ENCODE data around the gene CHMP4B. TPM values are rescaled to one million over a fixed set of nuclear protein-coding genes. Genes with fewer than 3 reads are reported as not detected.

Gene CHMP4B
- total and polyA plus RNA-seq, 4 donors, result 2.7 to 37.2 (median 17.2) TPM

- no peaks in the 10 kb centered on the region for H3K4me1 ChIP-seq (ENCODE audit: control insufficient read depth in 4 of 4, insufficient read depth in 4 of 4, low read length in 3 of 4)
- H3K4me3 ChIP-seq (ENCODE audit: low read depth in 1 of 3, low read length in 3 of 3), result no peak overlapping the region
- no peaks in the 10 kb centered on the region for H3K9me3 ChIP-seq (ENCODE audit: control insufficient read depth in 4 of 4, low read length in 3 of 4)
- TF ChIP-seq RAD21 (IDR thresholded peaks at IDR 0.05) (no peak), RXRA (IDR thresholded peaks at IDR 0.05) (no peak), TAF1 (conservative IDR thresholded peaks at IDR 0.05) (no peak), FOXA2 (IDR thresholded peaks at IDR 0.05) (no peak), HNF4G (IDR thresholded peaks at IDR 0.05) (no peak), YY1 (IDR thresholded peaks at IDR 0.05) (no peak), SP1 (IDR thresholded peaks at IDR 0.05) (no peak), FOXA1 (IDR thresholded peaks at IDR 0.05) (no peak), GABPA (IDR thresholded peaks at IDR 0.05 in 1 of 2, conservative IDR thresholded peaks at IDR 0.05 in 1 of 2) (no peak), HNF4A (conservative IDR thresholded peaks at IDR 0.05) (no peak), EGR1 (IDR thresholded peaks at IDR 0.05; ENCODE audit: low read depth in 2 of 2) (no peak), ATF3 (IDR thresholded peaks at IDR 0.05) (no peak)
- TF ChIP-seq, protein P1, sequence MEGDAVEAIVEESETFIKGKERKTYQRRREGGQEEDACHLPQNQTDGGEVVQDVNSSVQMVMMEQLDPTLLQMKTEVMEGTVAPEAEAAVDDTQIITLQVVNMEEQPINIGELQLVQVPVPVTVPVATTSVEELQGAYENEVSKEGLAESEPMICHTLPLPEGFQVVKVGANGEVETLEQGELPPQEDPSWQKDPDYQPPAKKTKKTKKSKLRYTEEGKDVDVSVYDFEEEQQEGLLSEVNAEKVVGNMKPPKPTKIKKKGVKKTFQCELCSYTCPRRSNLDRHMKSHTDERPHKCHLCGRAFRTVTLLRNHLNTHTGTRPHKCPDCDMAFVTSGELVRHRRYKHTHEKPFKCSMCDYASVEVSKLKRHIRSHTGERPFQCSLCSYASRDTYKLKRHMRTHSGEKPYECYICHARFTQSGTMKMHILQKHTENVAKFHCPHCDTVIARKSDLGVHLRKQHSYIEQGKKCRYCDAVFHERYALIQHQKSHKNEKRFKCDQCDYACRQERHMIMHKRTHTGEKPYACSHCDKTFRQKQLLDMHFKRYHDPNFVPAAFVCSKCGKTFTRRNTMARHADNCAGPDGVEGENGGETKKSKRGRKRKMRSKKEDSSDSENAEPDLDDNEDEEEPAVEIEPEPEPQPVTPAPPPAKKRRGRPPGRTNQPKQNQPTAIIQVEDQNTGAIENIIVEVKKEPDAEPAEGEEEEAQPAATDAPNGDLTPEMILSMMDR (IDR thresholded peaks at IDR 0.05; ENCODE audit: low read depth, low read length, missing input control), result no peak
- TF ChIP-seq, protein P2, sequence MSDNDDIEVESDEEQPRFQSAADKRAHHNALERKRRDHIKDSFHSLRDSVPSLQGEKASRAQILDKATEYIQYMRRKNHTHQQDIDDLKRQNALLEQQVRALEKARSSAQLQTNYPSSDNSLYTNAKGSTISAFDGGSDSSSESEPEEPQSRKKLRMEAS (IDR thresholded peaks at IDR 0.05), result no peak
- TF ChIP-seq, protein P3, sequence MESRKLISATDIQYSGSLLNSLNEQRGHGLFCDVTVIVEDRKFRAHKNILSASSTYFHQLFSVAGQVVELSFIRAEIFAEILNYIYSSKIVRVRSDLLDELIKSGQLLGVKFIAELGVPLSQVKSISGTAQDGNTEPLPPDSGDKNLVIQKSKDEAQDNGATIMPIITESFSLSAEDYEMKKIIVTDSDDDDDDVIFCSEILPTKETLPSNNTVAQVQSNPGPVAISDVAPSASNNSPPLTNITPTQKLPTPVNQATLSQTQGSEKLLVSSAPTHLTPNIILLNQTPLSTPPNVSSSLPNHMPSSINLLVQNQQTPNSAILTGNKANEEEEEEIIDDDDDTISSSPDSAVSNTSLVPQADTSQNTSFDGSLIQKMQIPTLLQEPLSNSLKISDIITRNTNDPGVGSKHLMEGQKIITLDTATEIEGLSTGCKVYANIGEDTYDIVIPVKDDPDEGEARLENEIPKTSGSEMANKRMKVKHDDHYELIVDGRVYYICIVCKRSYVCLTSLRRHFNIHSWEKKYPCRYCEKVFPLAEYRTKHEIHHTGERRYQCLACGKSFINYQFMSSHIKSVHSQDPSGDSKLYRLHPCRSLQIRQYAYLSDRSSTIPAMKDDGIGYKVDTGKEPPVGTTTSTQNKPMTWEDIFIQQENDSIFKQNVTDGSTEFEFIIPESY (IDR thresholded peaks at IDR 0.05), result no peak
- no peaks in the 10 kb centered on the region for H3K36me3 ChIP-seq (ENCODE audit: control insufficient read depth in 4 of 4, insufficient read depth in 3 of 4, low read depth in 1 of 4, low read length in 3 of 4)
- no peaks in the 10 kb centered on the region for H3K27me3 ChIP-seq (ENCODE audit: control insufficient read depth in 4 of 4, insufficient read depth in 4 of 4, low read length in 3 of 4)
- WGBS, result 90% methylated on average over 5 of the region's 5 CpGs
- no peak overlapping the region for H3K27ac ChIP-seq (ENCODE audit: low read depth in 1 of 2, low read length in 2 of 2)
- DNase-seq (ENCODE audit: low spot score), result no peak
- H3K9ac ChIP-seq (ENCODE audit: low read depth in 1 of 2, low read length in 2 of 2), result no peak overlapping the region
These were observed 14.1 kb upstream of the CHMP4B start for GRCh38 chr20:33796907-33797544.

DNA sequence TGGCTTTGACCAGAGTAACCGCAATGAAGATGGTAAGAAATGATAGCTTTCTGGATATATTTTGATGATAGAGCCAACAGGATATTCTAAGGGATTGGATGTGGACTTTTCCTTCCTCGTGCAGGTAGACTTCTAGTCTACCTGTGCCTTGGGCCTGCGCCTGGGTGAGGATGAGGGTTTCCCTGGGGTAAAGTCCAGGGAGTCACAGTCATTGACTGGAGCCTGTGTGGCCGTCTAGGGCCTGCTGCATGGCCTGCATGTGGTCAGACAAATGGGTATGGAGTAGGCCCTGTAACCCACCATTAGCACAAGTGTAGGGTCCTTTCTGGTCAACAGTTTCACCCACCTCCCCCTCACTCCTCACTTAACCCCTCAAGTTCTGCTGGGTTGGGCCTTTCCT is 12.7 kb upstream of the CHMP4B start:
- WGBS, result 88% methylated on average over 4 of the region's 4 CpGs

More for the DNA sequence above, 12.7 kb upstream of the CHMP4B start:
- no peak for DNase-seq (ENCODE audit: low spot score)
- H3K9ac ChIP-seq (ENCODE audit: low read depth in 1 of 2, low read length in 2 of 2), result no peak overlapping the region
- H3K4me1 ChIP-seq (ENCODE audit: control insufficient read depth in 4 of 4, insufficient read depth in 4 of 4, low read length in 3 of 4), result no peaks in the 10 kb centered on the region
- H3K27ac ChIP-seq (ENCODE audit: low read depth in 1 of 2, low read length in 2 of 2), result no peak overlapping the region
- no peaks in the 10 kb centered on the region for H3K27me3 ChIP-seq (ENCODE audit: control insufficient read depth in 4 of 4, insufficient read depth in 4 of 4, low read length in 3 of 4)
- no peaks in the 10 kb centered on the region for H3K9me3 ChIP-seq (ENCODE audit: control insufficient read depth in 4 of 4, low read length in 3 of 4)
- TF ChIP-seq FOXA2 (IDR thresholded peaks at IDR 0.05), result no peak
- TF ChIP-seq RXRA (IDR thresholded peaks at IDR 0.05), result no peak
- TF ChIP-seq, protein P4, sequence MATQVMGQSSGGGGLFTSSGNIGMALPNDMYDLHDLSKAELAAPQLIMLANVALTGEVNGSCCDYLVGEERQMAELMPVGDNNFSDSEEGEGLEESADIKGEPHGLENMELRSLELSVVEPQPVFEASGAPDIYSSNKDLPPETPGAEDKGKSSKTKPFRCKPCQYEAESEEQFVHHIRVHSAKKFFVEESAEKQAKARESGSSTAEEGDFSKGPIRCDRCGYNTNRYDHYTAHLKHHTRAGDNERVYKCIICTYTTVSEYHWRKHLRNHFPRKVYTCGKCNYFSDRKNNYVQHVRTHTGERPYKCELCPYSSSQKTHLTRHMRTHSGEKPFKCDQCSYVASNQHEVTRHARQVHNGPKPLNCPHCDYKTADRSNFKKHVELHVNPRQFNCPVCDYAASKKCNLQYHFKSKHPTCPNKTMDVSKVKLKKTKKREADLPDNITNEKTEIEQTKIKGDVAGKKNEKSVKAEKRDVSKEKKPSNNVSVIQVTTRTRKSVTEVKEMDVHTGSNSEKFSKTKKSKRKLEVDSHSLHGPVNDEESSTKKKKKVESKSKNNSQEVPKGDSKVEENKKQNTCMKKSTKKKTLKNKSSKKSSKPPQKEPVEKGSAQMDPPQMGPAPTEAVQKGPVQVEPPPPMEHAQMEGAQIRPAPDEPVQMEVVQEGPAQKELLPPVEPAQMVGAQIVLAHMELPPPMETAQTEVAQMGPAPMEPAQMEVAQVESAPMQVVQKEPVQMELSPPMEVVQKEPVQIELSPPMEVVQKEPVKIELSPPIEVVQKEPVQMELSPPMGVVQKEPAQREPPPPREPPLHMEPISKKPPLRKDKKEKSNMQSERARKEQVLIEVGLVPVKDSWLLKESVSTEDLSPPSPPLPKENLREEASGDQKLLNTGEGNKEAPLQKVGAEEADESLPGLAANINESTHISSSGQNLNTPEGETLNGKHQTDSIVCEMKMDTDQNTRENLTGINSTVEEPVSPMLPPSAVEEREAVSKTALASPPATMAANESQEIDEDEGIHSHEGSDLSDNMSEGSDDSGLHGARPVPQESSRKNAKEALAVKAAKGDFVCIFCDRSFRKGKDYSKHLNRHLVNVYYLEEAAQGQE (IDR thresholded peaks at IDR 0.05), result no peak
- TF ChIP-seq, protein P2 (IDR thresholded peaks at IDR 0.05), result no peak
- TF ChIP-seq, protein P3 (IDR thresholded peaks at IDR 0.05), result no peak
- TF ChIP-seq HNF4G (IDR thresholded peaks at IDR 0.05), result no peak
- TF ChIP-seq RAD21 (IDR thresholded peaks at IDR 0.05), result no peak
- TF ChIP-seq JUND (IDR thresholded peaks at IDR 0.05), result no peak
- TF ChIP-seq GABPA (IDR thresholded peaks at IDR 0.05 in 1 of 2, conservative IDR thresholded peaks at IDR 0.05 in 1 of 2), result no peak
- no peak for TF ChIP-seq EGR1 (IDR thresholded peaks at IDR 0.05; ENCODE audit: low read depth in 2 of 2)
- TF ChIP-seq NR2F2 (IDR thresholded peaks at IDR 0.05), result no peak
- no peak for TF ChIP-seq TAF1 (conservative IDR thresholded peaks at IDR 0.05)
- TF ChIP-seq YY1 (IDR thresholded peaks at IDR 0.05), result no peak
- no peak for TF ChIP-seq HNF4A (conservative IDR thresholded peaks at IDR 0.05)
- TF ChIP-seq, protein P1 (IDR thresholded peaks at IDR 0.05; ENCODE audit: low read depth, low read length, missing input control), result no peak
- no peak for TF ChIP-seq SP1 (IDR thresholded peaks at IDR 0.05)
- no peak overlapping the region for H3K4me3 ChIP-seq (ENCODE audit: low read depth in 1 of 3, low read length in 3 of 3)
- no peaks in the 10 kb centered on the region for H3K36me3 ChIP-seq (ENCODE audit: control insufficient read depth in 4 of 4, insufficient read depth in 3 of 4, low read depth in 1 of 4, low read length in 3 of 4)

Data from liver (tissue), 9 donors.